Thymus (tissue), 11 donors: Measurements from ENCODE around the gene PSD4. TPM values are rescaled to one million over a fixed set of nuclear protein-coding genes. Genes with fewer than 3 reads are reported as not detected.

Experiments
- DNase-seq, 9 donors: peaks; one replicate each; pipeline ENCODE4 v3.0.0-alpha.2; 2013; ENCODE audit warnings: low spot score in 9 of 9, low read depth in 6 of 9, missing footprints in 1 of 9
- H3K27ac ChIP-seq, 2 donors: one replicate each; pipeline ENCODE4 v1.5.1; 2013; ENCODE audit warnings: control low read depth in 1 of 2, low read depth in 1 of 2, low read length in 1 of 2, mild to moderate bottlenecking in 1 of 2, moderate library complexity in 1 of 2
- H3K27me3 ChIP-seq, 2 donors: one replicate each; pipeline ENCODE4 v1.5.1; 2013; ENCODE audit warnings: low read length in 1 of 2; ENCODE audit not compliant: control insufficient read depth in 2 of 2, insufficient read depth in 1 of 2
- H3K36me3 ChIP-seq, 2 donors: one replicate each; pipeline ENCODE4 v1.5.1; 2013; ENCODE audit warnings: low read length in 1 of 2, mild to moderate bottlenecking in 1 of 2, moderate library complexity in 1 of 2; ENCODE audit not compliant: control insufficient read depth in 2 of 2, insufficient read depth in 2 of 2
- H3K4me1 ChIP-seq, 2 donors: one replicate each; pipeline ENCODE4 v1.5.1; 2013; ENCODE audit warnings: low read length in 2 of 2; ENCODE audit not compliant: control insufficient read depth in 2 of 2, insufficient read depth in 2 of 2
- H3K4me3 ChIP-seq, 2 donors: one replicate each; pipeline ENCODE4 v1.5.1; 2013; ENCODE audit warnings: low read length in 2 of 2, control low read depth in 1 of 2, mild to moderate bottlenecking in 1 of 2
- H3K9me3 ChIP-seq, 2 donors: one replicate each; pipeline ENCODE4 v1.5.1; 2013; ENCODE audit warnings: low read length in 1 of 2, mild to moderate bottlenecking in 1 of 2; ENCODE audit not compliant: control insufficient read depth in 2 of 2, insufficient read depth in 1 of 2
- WGBS: extraction: QIAGEN DNeasy Blood & Tissue Kit; methylation state at CpG from one replicate; pipeline ENCODE4 v1.1.7; 2013; 5-methylcytosine and 5-hydroxymethylcytosine counted together
- polyA plus RNA-seq: library from polyadenylated mRNA; stranded (reverse); fragments of 200-250 nt; gene quantifications from one replicate; pipeline ENCODE4 v1.2.3, GENCODE V29; 2013
- total RNA-seq: library from RNA; stranded (reverse); fragments of 120-200 nt; gene quantifications from one replicate; pipeline ENCODE4 v1.2.4, GENCODE V29; 2013
- donor health status: healthy.

PSD4 gene
- total and polyA plus RNA-seq, 2 donors, result 81.8 to 92.1 TPM

DNA sequence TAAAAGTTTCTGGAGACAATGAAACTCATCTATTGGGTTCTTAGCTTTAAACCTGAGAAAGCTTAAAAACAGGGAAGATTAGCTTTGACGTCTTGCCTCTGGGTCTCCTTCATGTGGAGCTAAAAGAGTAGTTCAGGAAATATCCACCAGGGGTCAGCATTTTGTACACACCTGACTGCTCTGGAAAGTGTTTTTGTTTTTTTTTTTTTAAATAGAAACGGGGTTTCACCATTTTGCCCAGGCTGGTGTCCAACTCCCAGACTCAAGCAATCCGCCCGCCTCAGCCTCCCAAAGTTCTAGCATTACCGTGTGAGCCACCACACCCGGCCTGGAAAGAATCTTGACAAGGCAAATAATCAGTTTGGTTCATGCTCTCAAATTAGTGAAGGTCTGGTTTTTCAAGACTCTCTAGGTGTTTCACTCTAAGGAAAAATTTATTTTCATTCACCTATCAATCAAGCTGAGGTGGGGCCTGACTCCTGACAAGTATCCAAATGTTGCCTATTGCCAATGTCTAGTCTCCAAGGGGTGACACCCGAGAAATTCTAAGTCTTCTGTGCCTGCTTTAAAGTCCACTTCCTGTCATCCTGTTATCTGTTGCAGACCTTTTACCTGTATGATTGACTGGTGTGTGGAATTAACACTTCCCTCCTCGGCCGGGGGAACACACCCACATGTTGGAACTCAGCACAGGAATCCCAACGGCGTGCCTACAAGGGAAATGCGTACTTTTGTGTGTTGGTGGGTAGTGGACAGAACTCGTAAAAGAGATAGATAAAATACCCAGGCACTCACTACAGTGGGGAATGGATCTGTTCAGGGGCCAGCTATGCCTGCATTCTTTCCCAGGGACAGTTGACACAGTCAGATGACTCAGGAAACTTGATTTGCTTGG, 35.1 kb upstream of the PSD4 start:
- H3K27ac ChIP-seq, result no peak overlapping the region
- no peaks in the 10 kb centered on the region for H3K27me3 ChIP-seq
- H3K4me3 ChIP-seq, result no peak overlapping the region
- 43% methylated on average over 13 of the region's 13 CpGs for WGBS
- peak; percentile 63 to 95 (median 91) for DNase-seq
- peaks cover 16 to 39% of the 10 kb centered on the region in 2 donors for H3K4me1 ChIP-seq
- no peaks in the 10 kb centered on the region for H3K36me3 ChIP-seq
- H3K9me3 ChIP-seq, result no peaks in the 10 kb centered on the region

- WGBS, result 93% methylated on average over 6 of the region's 6 CpGs
Observed at GRCh38 chr2:113141451-113141850, 32.3 kb upstream of the PSD4 start.

DNA sequence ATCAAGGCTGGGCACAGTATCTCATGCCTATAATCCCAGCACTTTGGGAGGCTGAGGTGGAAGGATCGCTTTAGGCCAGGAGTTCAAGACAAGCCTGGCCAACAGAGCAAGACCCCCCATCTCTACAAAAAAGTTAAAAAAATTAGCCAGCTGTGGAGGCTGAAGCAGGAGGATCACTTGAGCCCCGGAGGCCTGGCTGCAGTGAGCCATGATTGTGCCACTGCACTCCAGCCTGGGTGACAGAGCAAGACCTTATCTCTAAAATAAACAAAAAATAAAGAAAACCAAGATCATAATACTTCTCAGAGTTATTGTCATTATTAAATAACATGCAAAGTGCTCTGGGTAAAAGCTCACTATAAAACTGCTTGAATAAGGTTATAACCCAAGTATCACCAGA, 31.5 kb upstream of the PSD4 start:
- H3K9me3 ChIP-seq, result no peaks in the 10 kb centered on the region
- H3K4me3 ChIP-seq, result no peak overlapping the region
- no peaks in the 10 kb centered on the region for H3K27me3 ChIP-seq
- H3K36me3 ChIP-seq, result no peaks in the 10 kb centered on the region
- H3K4me1 ChIP-seq, result peaks cover 4 to 9% of the 10 kb centered on the region in 2 donors
- no peak for DNase-seq
- WGBS, result 97% methylated on average over 2 of the region's 2 CpGs
- no peak overlapping the region for H3K27ac ChIP-seq

More at GRCh38 chr2:113141451-113141850, 32.3 kb upstream of the PSD4 start:
- no peak for DNase-seq
- no peak overlapping the region for H3K27ac ChIP-seq
- H3K27me3 ChIP-seq, result no peaks in the 10 kb centered on the region
- peaks cover 4 to 11% of the 10 kb centered on the region in 2 donors for H3K4me1 ChIP-seq
- H3K36me3 ChIP-seq, result no peaks in the 10 kb centered on the region
- no peaks in the 10 kb centered on the region for H3K9me3 ChIP-seq
- no peak overlapping the region for H3K4me3 ChIP-seq

GRCh38 chr2:113144259-113144658, 29.5 kb upstream of the PSD4 start:
- WGBS, result 98% methylated on average over 4 of the region's 4 CpGs
- no peak for DNase-seq
- no peaks in the 10 kb centered on the region for H3K27me3 ChIP-seq
- H3K36me3 ChIP-seq, result no peaks in the 10 kb centered on the region
- H3K27ac ChIP-seq, result no peak overlapping the region
- no peaks in the 10 kb centered on the region for H3K9me3 ChIP-seq
- no peaks in the 10 kb centered on the region for H3K4me1 ChIP-seq
- H3K4me3 ChIP-seq, result no peak overlapping the region

- no peak overlapping the region for H3K4me3 ChIP-seq
- H3K27ac ChIP-seq, result no peak overlapping the region
- H3K27me3 ChIP-seq, result no peaks in the 10 kb centered on the region
- no peaks in the 10 kb centered on the region for H3K9me3 ChIP-seq
- WGBS, result 83% methylated on average over 8 of the region's 8 CpGs
- no peaks in the 10 kb centered on the region for H3K36me3 ChIP-seq
- DNase-seq, result no peak
- H3K4me1 ChIP-seq, result no peaks in the 10 kb centered on the region
Observed at GRCh38 chr2:113148606-113149552, 24.9 kb upstream of the PSD4 start.

- H3K9me3 ChIP-seq, result no peaks in the 10 kb centered on the region
- no peak overlapping the region for H3K27ac ChIP-seq
- WGBS, result 95% methylated on average over 1 of the region's 1 CpG
- H3K36me3 ChIP-seq, result no peaks in the 10 kb centered on the region
- no peak overlapping the region for H3K4me3 ChIP-seq
- no peak for DNase-seq
- no peaks in the 10 kb centered on the region for H3K4me1 ChIP-seq
- no peaks in the 10 kb centered on the region for H3K27me3 ChIP-seq
Observed at GRCh38 chr2:113149553-113150257, 24.1 kb upstream of the PSD4 start.

DNA sequence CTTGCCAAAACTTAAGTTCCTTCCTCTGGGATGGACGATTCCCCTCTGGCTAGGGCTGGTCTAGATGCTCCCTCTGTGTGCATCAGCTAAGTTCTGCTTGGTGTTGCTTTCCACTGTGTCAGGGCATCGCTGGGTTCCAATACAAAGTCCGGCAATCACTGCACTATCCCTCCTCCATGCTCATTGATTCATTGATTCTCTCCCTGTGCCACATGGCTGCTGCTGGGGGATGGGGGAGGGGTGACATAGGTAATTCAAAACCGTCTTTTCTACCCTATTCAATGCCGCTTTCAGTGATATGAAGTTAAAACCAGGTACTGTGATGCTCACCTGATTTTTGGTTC, 23.5 kb upstream of the PSD4 start:
- DNase-seq, result no peak
- no peaks in the 10 kb centered on the region for H3K9me3 ChIP-seq
- no peaks in the 10 kb centered on the region for H3K36me3 ChIP-seq
- no peaks in the 10 kb centered on the region for H3K27me3 ChIP-seq
- WGBS, result 97% methylated on average over 5 of the region's 5 CpGs
- H3K4me3 ChIP-seq, result no peak overlapping the region
- H3K27ac ChIP-seq, result no peak overlapping the region
- no peaks in the 10 kb centered on the region for H3K4me1 ChIP-seq

GRCh38 chr2:113155331-113155730, 18.4 kb upstream of the PSD4 start:
- H3K9me3 ChIP-seq, result no peaks in the 10 kb centered on the region
- no peaks in the 10 kb centered on the region for H3K36me3 ChIP-seq
- 98% methylated on average over 5 of the region's 5 CpGs for WGBS
- H3K4me3 ChIP-seq, result no peak overlapping the region
- peaks cover 0 to 13% of the 10 kb centered on the region in 2 donors for H3K4me1 ChIP-seq
- no peak overlapping the region for H3K27ac ChIP-seq
- DNase-seq, result no peak
- no peaks in the 10 kb centered on the region for H3K27me3 ChIP-seq
